ENCODE results near the gene NPIPB2.
"Not testable (repeated sequence)": the region's sequence is repeated elsewhere in the genome, so short reads cannot be mapped to it uniquely, and the experiment has no call there.

Gene NPIPB2

GRCh38 chr16:11927350-11927749 lies 14.5 kb downstream of the NPIPB2 start:
- not testable (repeated sequence) for H3K36me3 ChIP-seq (ENCODE audit: insufficient read depth, low read length); H3K9me3 ChIP-seq (ENCODE audit: control insufficient read depth, insufficient read depth, low read length); H3K9ac ChIP-seq (ENCODE audit: low read depth, low read length); H3K4me1 ChIP-seq (ENCODE audit: insufficient read depth, low read length)

- H3K36me3 ChIP-seq (ENCODE audit: insufficient read depth, low read length); H3K9ac ChIP-seq (ENCODE audit: low read depth, low read length); H3K9me3 ChIP-seq (ENCODE audit: control insufficient read depth, insufficient read depth, low read length); H3K4me1 ChIP-seq (ENCODE audit: insufficient read depth, low read length): not testable (repeated sequence)
Measured at GRCh38 chr16:11924046-11924445, 17.8 kb downstream of the NPIPB2 start.

GRCh38 chr16:11916524-11917285 lies 25.1 kb downstream of the NPIPB2 start:
- H3K36me3 ChIP-seq (ENCODE audit: insufficient read depth, low read length), result no peaks in the 10 kb centered on the region; the same call in 1 of the 2 replicates
- peaks cover 11% of the 10 kb centered on the region for H3K4me1 ChIP-seq (ENCODE audit: insufficient read depth, low read length)
- no peaks in the 10 kb centered on the region for H3K9me3 ChIP-seq (ENCODE audit: control insufficient read depth, insufficient read depth, low read length)
- peak overlapping the region; percentile 78 for H3K9ac ChIP-seq (ENCODE audit: low read depth, low read length)

- Histone ChIP-seq H3K9me3 (ENCODE audit: control insufficient read depth, insufficient read depth, low read length) (no peaks in the 10 kb centered on the region), H3K9ac (ENCODE audit: low read depth, low read length) (peak within 1 kb of the TSS; percentile 78), H3K36me3 (ENCODE audit: insufficient read depth, low read length) (no peaks in the 10 kb centered on the region; the same call in 1 of the 2 replicates), H3K4me1 (ENCODE audit: insufficient read depth, low read length) (peaks cover 11% of the 10 kb centered on the region)
Measured at GRCh38 chr16:11915644-11916523, 26.0 kb downstream of the NPIPB2 start, which contains the start of gene GSPT1. GSPT1 (minus strand) TSS chr16:11915956; CDS start chr16:11915720, 236 bp downstream.

- peaks cover 11% of the 10 kb centered on the region for H3K4me1 ChIP-seq (ENCODE audit: insufficient read depth, low read length)
Measured at GRCh38 chr16:11915114-11915643, 26.7 kb downstream of the NPIPB2 start.

GRCh38 chr16:11914210-11915113 lies 27.4 kb downstream of the NPIPB2 start:
- peaks cover 11% of the 10 kb centered on the region for H3K4me1 ChIP-seq (ENCODE audit: insufficient read depth, low read length)

More at GRCh38 chr16:11915114-11915643, 26.7 kb downstream of the NPIPB2 start:
- H3K36me3 ChIP-seq (ENCODE audit: insufficient read depth, low read length), result no peaks in the 10 kb centered on the region; the same call in 1 of the 2 replicates
- peak overlapping the region; percentile 78 for H3K9ac ChIP-seq (ENCODE audit: low read depth, low read length)
- no peaks in the 10 kb centered on the region for H3K9me3 ChIP-seq (ENCODE audit: control insufficient read depth, insufficient read depth, low read length)

GRCh38 chr16:11913425-11914079 lies 28.3 kb downstream of the NPIPB2 start:
- no peaks in the 10 kb centered on the region for H3K9me3 ChIP-seq (ENCODE audit: control insufficient read depth, insufficient read depth, low read length)
- peaks cover 11% of the 10 kb centered on the region for H3K4me1 ChIP-seq (ENCODE audit: insufficient read depth, low read length)
- peak overlapping the region; percentile 78 for H3K9ac ChIP-seq (ENCODE audit: low read depth, low read length)
- no peaks in the 10 kb centered on the region; the same call in 1 of the 2 replicates for H3K36me3 ChIP-seq (ENCODE audit: insufficient read depth, low read length)

More at GRCh38 chr16:11914210-11915113, 27.4 kb downstream of the NPIPB2 start:
- Histone ChIP-seq H3K9ac (ENCODE audit: low read depth, low read length) (peak overlapping the region; percentile 78), H3K36me3 (ENCODE audit: insufficient read depth, low read length) (no peaks in the 10 kb centered on the region; the same call in 1 of the 2 replicates), H3K9me3 (ENCODE audit: control insufficient read depth, insufficient read depth, low read length) (no peaks in the 10 kb centered on the region)

GRCh38 chr16:11909653-11910545 lies 31.9 kb downstream of the NPIPB2 start:
- Histone ChIP-seq H3K9ac (ENCODE audit: low read depth, low read length) (no peak overlapping the region), H3K4me1 (ENCODE audit: insufficient read depth, low read length) (peaks cover 11% of the 10 kb centered on the region), H3K9me3 (ENCODE audit: control insufficient read depth, insufficient read depth, low read length) (no peaks in the 10 kb centered on the region), H3K36me3 (ENCODE audit: insufficient read depth, low read length) (no peaks in the 10 kb centered on the region; the same call in 1 of the 2 replicates)

- H3K4me1 ChIP-seq (ENCODE audit: insufficient read depth, low read length), result no peaks in the 10 kb centered on the region
- H3K9me3 ChIP-seq (ENCODE audit: control insufficient read depth, insufficient read depth, low read length), result no peaks in the 10 kb centered on the region
- no peaks in the 10 kb centered on the region for H3K36me3 ChIP-seq (ENCODE audit: insufficient read depth, low read length)
- H3K9ac ChIP-seq (ENCODE audit: low read depth, low read length), result no peak overlapping the region
Measured at GRCh38 chr16:11907160-11907970, 34.5 kb downstream of the NPIPB2 start.

- Histone ChIP-seq H3K9me3 (ENCODE audit: control insufficient read depth, insufficient read depth, low read length) (no peaks in the 10 kb centered on the region), H3K4me1 (ENCODE audit: insufficient read depth, low read length) (no peaks in the 10 kb centered on the region), H3K36me3 (ENCODE audit: insufficient read depth, low read length) (no peaks in the 10 kb centered on the region), H3K9ac (ENCODE audit: low read depth, low read length) (no peak overlapping the region)
Measured at GRCh38 chr16:11903906-11904305, 37.9 kb downstream of the NPIPB2 start.

- no peaks in the 10 kb centered on the region for H3K9me3 ChIP-seq (ENCODE audit: control insufficient read depth, insufficient read depth, low read length)
- no peaks in the 10 kb centered on the region for H3K4me1 ChIP-seq (ENCODE audit: insufficient read depth, low read length)
- no peak overlapping the region for H3K9ac ChIP-seq (ENCODE audit: low read depth, low read length)
- H3K36me3 ChIP-seq (ENCODE audit: insufficient read depth, low read length), result peaks cover 6% of the 10 kb centered on the region; the same call in 1 of the 2 replicates
Measured at GRCh38 chr16:11901091-11901490, 40.8 kb downstream of the NPIPB2 start.

Data from ES-I3 (cell line).